ENCODE measurements around the gene DIAPH2.
A peak's percentile ranks its signal among the peaks of the same experiment; 100 is the strongest.
"Not testable (repeated sequence)": the region's sequence is repeated elsewhere in the genome, so short reads cannot be mapped to it uniquely, and the experiment has no call there.

The DIAPH2 gene

GRCh38 chrX:97401154-97401553 lies 716.5 kb downstream of the DIAPH2 start:
- no peak for DNase-seq

GRCh38 chrX:97401586-97402136 lies 717.0 kb downstream of the DIAPH2 start:
- DNase-seq, result no peak

GRCh38 chrX:97402333-97402732 lies 717.7 kb downstream of the DIAPH2 start:
- DNase-seq, result no peak

- DNase-seq, result no peak
Observed at GRCh38 chrX:97402903-97403302, 718.3 kb downstream of the DIAPH2 start.

- DNase-seq, result no peak
Observed at GRCh38 chrX:97405031-97405660, 720.5 kb downstream of the DIAPH2 start.

GRCh38 chrX:97409632-97410415 lies 725.2 kb downstream of the DIAPH2 start:
- DNase-seq, result not testable (repeated sequence)

- DNase-seq, result no peak
Observed at GRCh38 chrX:97416461-97416860, 731.8 kb downstream of the DIAPH2 start.

GRCh38 chrX:97429101-97429500 lies 744.5 kb downstream of the DIAPH2 start:
- DNase-seq, result no peak

GRCh38 chrX:97431281-97431680 lies 746.6 kb downstream of the DIAPH2 start:
- DNase-seq, result no peak

- DNase-seq, result peak; percentile 1
Observed at GRCh38 chrX:97446298-97446882, 761.7 kb downstream of the DIAPH2 start.

- DNase-seq, result no peak
Observed at GRCh38 chrX:97447306-97447705, 762.7 kb downstream of the DIAPH2 start.

GRCh38 chrX:97452283-97452682 lies 767.6 kb downstream of the DIAPH2 start:
- no peak for DNase-seq

GRCh38 chrX:97461763-97462162 lies 777.1 kb downstream of the DIAPH2 start:
- no peak for DNase-seq

- no peak for DNase-seq
Observed at GRCh38 chrX:97471071-97471470, 786.4 kb downstream of the DIAPH2 start.

GRCh38 chrX:97474933-97475332 lies 790.3 kb downstream of the DIAPH2 start:
- no peak for DNase-seq

- DNase-seq, result no peak
Observed at GRCh38 chrX:97479106-97479890, 794.7 kb downstream of the DIAPH2 start.

- no peak for DNase-seq
Observed at GRCh38 chrX:97481228-97481627, 796.6 kb downstream of the DIAPH2 start.

- DNase-seq, result no peak
Observed at GRCh38 chrX:97482666-97483300, 798.1 kb downstream of the DIAPH2 start.

GRCh38 chrX:97490656-97491055 lies 806.0 kb downstream of the DIAPH2 start:
- DNase-seq, result no peak

GRCh38 chrX:97494756-97495372 lies 810.2 kb downstream of the DIAPH2 start:
- DNase-seq, result no peak

- no peak for DNase-seq
Observed at GRCh38 chrX:97498093-97498492, 813.5 kb downstream of the DIAPH2 start.

- no peak for DNase-seq
Observed at GRCh38 chrX:97504431-97504830, 819.8 kb downstream of the DIAPH2 start.
